Measurements from ENCODE around the gene CHD9NB. TPM values are rescaled to one million over a fixed set of nuclear protein-coding genes. Genes with fewer than 3 reads are reported as not detected.

Gene CHD9NB
- total and polyA plus RNA-seq, 10 of the 15 experiments (the other 5 are each of a cell fraction or from before 2014, with no cell fraction given): 0.14 to 1.6 (median 0.73) TPM

DNA sequence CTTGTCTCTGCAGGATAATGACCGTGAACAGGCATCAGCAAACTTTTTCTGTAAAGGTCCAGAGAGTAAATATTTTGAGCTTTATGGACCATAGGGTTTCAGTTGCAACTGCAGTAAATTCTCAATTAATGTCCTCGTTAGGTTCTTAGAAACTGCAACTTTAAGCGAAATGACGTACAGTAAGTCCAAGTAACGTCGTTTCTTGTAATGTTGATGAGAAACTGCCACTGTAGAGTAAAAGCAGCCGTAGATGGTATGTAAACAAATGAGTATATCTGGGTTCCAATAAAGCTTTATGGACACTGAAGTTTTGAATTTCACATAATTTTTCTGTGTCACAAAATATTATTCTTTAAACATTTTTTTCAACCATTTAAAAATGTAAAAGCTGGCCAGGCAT, 7.0 kb upstream of the CHD9NB start:
- TF ChIP-seq, protein P1, sequence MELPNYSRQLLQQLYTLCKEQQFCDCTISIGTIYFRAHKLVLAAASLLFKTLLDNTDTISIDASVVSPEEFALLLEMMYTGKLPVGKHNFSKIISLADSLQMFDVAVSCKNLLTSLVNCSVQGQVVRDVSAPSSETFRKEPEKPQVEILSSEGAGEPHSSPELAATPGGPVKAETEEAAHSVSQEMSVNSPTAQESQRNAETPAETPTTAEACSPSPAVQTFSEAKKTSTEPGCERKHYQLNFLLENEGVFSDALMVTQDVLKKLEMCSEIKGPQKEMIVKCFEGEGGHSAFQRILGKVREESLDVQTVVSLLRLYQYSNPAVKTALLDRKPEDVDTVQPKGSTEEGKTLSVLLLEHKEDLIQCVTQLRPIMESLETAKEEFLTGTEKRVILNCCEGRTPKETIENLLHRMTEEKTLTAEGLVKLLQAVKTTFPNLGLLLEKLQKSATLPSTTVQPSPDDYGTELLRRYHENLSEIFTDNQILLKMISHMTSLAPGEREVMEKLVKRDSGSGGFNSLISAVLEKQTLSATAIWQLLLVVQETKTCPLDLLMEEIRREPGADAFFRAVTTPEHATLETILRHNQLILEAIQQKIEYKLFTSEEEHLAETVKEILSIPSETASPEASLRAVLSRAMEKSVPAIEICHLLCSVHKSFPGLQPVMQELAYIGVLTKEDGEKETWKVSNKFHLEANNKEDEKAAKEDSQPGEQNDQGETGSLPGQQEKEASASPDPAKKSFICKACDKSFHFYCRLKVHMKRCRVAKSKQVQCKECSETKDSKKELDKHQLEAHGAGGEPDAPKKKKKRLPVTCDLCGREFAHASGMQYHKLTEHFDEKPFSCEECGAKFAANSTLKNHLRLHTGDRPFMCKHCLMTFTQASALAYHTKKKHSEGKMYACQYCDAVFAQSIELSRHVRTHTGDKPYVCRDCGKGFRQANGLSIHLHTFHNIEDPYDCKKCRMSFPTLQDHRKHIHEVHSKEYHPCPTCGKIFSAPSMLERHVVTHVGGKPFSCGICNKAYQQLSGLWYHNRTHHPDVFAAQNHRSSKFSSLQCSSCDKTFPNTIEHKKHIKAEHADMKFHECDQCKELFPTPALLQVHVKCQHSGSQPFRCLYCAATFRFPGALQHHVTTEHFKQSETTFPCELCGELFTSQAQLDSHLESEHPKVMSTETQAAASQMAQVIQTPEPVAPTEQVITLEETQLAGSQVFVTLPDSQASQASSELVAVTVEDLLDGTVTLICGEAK (IDR thresholded peaks at IDR 0.05; ENCODE audit: borderline replicate concordance): peak; percentile 82
- TF ChIP-seq, protein P2, sequence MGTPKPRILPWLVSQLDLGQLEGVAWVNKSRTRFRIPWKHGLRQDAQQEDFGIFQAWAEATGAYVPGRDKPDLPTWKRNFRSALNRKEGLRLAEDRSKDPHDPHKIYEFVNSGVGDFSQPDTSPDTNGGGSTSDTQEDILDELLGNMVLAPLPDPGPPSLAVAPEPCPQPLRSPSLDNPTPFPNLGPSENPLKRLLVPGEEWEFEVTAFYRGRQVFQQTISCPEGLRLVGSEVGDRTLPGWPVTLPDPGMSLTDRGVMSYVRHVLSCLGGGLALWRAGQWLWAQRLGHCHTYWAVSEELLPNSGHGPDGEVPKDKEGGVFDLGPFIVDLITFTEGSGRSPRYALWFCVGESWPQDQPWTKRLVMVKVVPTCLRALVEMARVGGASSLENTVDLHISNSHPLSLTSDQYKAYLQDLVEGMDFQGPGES (IDR thresholded peaks at IDR 0.05): no peak
- TF ChIP-seq, protein P3, sequence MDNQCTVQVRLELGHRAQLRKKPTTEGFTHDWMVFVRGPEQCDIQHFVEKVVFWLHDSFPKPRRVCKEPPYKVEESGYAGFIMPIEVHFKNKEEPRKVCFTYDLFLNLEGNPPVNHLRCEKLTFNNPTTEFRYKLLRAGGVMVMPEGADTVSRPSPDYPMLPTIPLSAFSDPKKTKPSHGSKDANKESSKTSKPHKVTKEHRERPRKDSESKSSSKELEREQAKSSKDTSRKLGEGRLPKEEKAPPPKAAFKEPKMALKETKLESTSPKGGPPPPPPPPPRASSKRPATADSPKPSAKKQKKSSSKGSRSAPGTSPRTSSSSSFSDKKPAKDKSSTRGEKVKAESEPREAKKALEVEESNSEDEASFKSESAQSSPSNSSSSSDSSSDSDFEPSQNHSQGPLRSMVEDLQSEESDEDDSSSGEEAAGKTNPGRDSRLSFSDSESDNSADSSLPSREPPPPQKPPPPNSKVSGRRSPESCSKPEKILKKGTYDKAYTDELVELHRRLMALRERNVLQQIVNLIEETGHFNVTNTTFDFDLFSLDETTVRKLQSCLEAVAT (IDR thresholded peaks at IDR 0.05): peak; percentile 46; the same call in 1 of the 2 replicates
- TF ChIP-seq GABPA (IDR thresholded peaks at IDR 0.05; ENCODE audit: low read depth) (no peak), ZNF207 (IDR thresholded peaks at IDR 0.05; ENCODE audit: borderline replicate concordance) (no peak)

More for the DNA sequence above, 7.0 kb upstream of the CHD9NB start:
- Histone ChIP-seq H2AFZ (ENCODE audit: control insufficient read depth, low read depth, low read length) (no peak overlapping the region), H3K4me1 (ENCODE audit: control insufficient read depth, insufficient read depth, low read length) (peaks cover 50% of the 10 kb centered on the region), H3K36me3 (ENCODE audit: control insufficient read depth in 2 of 2, insufficient read depth in 2 of 2, low read length in 1 of 2) (peaks cover 0 to 6% of the 10 kb centered on the region in 2 experiments; a peak in 1 of 4 replicates), H3K4me3 (no peak overlapping the region), H3K9ac (ENCODE audit: control insufficient read depth, insufficient read depth, low read length) (no peak overlapping the region), H3K79me2 (ENCODE audit: control insufficient read depth, insufficient read depth, low read length) (peaks cover 76% of the 10 kb centered on the region), H4K20me1 (ENCODE audit: control insufficient read depth, insufficient read depth) (no peaks in the 10 kb centered on the region), H3K4me2 (ENCODE audit: control insufficient read depth, insufficient read depth) (peak overlapping the region; percentile 95), H3K9me3 (replicated peaks; ENCODE audit: control insufficient read depth, insufficient read depth, low read length) (no peaks in the 10 kb centered on the region), H3K27me3 (replicated peaks in 1 of 2; ENCODE audit: control insufficient read depth in 2 of 2, insufficient read depth in 2 of 2, low read length in 1 of 2) (no peaks in the 10 kb centered on the region), H3K27ac (ENCODE audit: control insufficient read depth, insufficient read depth) (peak overlapping the region; percentile 69)
- WGBS (ENCODE audit: insufficient coverage, insufficient replicate concordance, low lambda C conversion rate, missing lambda C conversion rate): 97% methylated on average over 7 of the region's 7 CpGs
- ChIA-PET SMC1A (ENCODE audit: uncharacterized antibody, unreplicated experiment) (interaction anchor here (0.6 to 19.1 kb wide), 16 partner anchors 8 to 155 kb away, joined by 3 to 270 read pairs (median 6); no protein-coding TSS in a partner anchor), POLR2A (interaction anchor here (0.8 to 12.5 kb wide), 3 partner anchors 10 to 161 kb away, joined by 3 to 142 read pairs (median 11); no protein-coding TSS in a partner anchor), RAD21 (ENCODE audit: unreplicated experiment) (interaction anchor here (1.1 to 9.9 kb wide), 8 partner anchors 32 to 153 kb away, joined by 3 to 97 read pairs (median 20); no protein-coding TSS in a partner anchor), CTCF (interaction anchor here (0.6 to 2.6 kb wide), 10 partner anchors 9 to 214 kb away, joined by 3 to 19 read pairs (median 4); no protein-coding TSS in a partner anchor)
- ATAC-seq (no peak), DNase-seq (ENCODE audit: low read depth, low spot score) (no peak), FAIRE-seq (no peak)
- no TSS peak for BruUV-seq (replicated peaks)
- in situ Hi-C loops (cut with MboI): loop anchor here (5.0 to 10.0 kb wide), 4 partner anchors 38 to 458 kb away; no protein-coding TSS in a partner anchor
- intact Hi-C loops (cut with micrococcal nuclease; ENCODE audit: unreplicated experiment): loop anchor here (5.0 to 10.0 kb wide), 3 partner anchors 53 to 443 kb away; partner anchors contain the start of gene AKTIP

Data from GM12878 (cell line).